ENCODE results near the gene CDIP1.

CDIP1 gene

DNA sequence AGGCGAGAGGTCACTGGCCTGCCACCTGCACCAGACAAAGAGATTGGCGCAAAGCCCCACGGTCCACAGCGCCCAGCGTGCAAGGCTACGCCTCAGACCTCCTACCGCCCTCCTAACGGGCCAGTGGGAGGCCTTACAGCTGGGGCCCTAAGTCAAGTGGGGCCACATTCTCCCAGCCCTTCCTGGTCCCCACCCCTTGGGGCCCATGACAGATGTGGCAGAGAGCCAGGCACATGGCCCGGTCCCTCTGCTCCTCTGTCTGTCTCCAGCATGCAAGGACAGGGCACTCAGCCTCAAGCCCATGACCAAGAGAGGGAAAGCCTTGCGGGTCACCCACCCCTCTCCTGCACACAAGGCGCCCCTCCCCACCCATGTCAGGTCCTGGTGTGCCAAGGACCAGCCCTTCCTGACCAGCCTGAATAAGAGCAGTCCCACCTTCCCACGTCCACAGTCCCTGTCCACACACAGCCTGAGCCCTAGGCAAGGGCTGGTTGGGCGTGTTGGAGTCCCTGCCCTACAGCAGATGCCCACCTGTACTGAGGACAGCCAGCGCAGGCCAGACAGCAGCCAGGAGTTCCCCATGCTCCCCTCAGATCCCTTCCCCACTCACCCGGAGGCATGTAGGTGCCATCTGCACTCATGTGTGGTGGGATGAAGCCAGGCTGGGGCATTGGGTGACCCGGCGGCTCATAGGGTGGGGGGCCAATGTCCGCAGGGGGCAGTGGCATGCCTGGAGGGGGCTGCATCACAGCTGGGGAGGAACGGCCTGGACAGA, 25.3 kb downstream of the CDIP1 start:
- no peak for DNase-seq (ENCODE audit: low read depth)

DNA sequence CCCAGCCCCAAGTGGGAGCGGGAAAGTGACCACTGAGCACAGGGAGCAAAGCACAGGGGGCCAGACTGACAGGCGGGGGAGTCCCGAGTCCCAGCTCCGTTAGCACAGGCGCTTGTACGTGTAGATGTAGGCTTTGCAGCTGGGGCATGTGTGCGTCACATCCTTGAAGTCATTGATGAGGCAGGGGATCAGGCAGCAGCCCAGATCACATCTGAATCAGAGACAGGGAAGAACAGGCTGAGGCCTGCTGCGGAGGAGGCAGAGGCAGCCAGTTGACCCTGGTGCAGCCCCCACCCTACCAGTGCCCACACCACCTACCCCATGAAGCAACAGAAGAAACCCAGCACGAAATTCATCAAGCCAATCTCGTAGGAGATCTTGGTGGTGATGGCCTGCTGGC, 26.1 kb downstream of the CDIP1 start:
- no peak for DNase-seq (ENCODE audit: low read depth)

DNA sequence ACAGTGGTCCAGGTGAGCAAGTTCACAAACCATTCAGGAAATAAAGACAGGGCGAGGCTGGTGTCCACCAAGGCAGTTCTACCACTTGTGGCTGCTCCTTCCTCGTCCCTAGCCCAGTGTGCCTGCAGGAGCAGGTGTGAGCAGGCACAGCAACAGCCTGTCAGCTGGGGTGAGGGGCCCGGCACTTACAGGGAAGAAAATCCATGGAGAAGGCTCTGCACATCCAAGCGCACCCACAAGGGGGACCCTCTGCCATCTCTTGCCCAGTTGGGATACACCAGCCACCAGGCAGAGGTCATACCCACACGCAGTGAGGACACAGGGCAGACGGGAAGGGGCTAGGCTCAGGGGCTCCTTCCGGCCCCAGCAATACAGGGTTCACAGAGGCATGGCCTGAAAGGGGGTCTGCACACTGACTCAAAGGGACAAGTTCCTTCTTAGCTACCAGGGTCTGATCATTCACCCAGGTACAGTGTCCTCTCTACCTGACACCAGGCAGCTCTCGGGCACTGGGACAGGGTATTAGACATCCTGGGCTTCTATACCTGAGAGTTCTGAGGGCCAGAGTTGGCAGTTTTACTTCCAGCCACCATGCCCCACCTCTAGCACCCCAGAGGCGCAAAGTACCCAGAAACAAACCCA, 27.0 kb downstream of the CDIP1 start:
- DNase-seq (ENCODE audit: low read depth): no peak

DNA sequence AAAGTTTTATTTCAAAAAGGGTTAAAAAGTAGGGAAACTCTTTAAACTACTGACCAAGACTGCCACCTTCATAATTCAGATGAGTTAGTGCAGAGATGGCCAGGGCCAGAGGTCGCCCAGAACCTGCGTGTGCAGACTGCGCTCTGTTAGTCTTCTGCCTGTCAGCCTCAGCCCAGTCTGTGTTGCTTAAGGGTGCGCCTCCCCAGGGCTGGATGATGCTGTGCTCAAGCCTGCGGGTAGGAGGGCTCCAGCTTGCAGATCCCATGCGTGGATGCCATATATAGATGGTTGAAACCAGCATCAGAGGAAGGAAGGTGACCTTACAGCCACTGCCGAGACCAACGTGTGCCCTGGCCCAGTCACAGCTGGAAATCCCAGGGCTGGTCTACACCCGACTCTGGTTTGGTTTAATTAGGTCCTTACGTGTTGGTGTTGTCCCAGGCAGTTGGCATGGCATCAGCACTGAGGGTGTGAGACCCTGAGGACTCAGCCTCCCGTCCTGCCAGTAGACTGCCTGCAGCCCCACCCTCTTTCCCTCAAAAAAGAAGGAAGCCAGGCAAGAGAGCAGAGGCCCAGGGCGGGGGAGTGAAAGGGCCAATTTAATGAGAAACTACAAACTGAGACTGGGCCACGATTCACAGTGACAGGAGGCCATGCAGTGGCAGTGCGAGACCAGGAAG, 27.7 kb downstream of the CDIP1 start:
- DNase-seq (ENCODE audit: low read depth): no peak

DNA sequence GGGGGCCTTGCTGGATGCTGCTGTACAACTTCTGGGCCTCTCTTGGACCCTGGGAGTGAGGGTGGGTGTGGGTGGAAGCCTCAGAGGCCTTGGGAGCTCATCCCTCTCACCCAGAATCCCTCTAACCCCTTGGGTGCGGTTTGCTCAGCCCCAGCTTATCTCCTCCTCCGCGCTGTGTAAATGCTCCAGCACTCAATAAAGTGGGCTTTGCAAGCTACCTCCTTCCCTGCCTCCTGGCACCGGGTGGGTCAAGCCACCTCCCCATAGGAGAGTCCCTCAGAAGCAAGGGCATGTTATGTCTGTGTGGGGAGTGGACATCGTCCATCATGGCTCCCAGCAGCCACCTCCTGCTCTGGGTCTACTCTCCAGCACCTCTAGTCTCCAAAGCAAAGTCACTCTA, 28.4 kb downstream of the CDIP1 start:
- no peak for DNase-seq (ENCODE audit: low read depth)

DNA sequence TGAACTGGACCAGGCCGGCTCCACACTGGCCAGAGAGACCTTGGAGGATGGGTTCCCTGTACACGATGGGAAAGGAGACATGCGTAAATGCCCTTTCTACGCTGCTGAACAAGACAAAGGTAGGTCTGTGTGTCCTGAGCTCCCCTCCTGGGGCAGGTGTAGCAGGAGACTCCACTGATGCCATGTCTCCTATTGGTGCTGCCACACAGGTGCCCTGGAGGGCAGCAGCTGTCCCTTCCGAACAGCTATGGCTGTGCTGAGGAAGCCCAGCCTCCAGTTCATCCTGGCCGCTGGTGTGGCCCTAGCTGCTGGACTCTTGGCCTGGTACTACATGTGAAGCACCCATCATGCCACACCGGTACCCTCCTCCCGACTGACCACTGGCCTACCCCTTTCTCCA, 29.2 kb downstream of the CDIP1 start:
- DNase-seq (ENCODE audit: low read depth): no peak

DNA sequence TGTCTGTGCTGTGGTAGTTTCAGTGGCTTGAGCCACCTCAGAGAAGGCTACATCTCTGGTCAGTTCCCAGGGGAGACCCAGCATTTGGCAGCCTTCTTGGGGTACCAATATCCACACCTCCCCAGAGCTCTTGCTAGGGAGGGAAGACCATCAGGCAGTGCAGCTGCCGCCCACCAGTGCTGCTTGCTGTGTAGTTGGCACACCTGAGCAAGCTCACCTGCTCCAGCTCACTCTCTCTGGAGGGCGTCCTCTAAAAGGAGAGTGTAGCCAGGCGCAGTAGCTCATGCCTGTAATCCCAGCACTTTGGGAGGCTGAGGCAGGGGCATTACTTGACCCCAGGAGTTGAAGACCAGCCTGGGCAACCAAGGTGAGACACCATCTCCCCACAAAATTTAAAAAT, 29.8 kb downstream of the CDIP1 start:
- DNase-seq (ENCODE audit: low read depth): no peak

DNA sequence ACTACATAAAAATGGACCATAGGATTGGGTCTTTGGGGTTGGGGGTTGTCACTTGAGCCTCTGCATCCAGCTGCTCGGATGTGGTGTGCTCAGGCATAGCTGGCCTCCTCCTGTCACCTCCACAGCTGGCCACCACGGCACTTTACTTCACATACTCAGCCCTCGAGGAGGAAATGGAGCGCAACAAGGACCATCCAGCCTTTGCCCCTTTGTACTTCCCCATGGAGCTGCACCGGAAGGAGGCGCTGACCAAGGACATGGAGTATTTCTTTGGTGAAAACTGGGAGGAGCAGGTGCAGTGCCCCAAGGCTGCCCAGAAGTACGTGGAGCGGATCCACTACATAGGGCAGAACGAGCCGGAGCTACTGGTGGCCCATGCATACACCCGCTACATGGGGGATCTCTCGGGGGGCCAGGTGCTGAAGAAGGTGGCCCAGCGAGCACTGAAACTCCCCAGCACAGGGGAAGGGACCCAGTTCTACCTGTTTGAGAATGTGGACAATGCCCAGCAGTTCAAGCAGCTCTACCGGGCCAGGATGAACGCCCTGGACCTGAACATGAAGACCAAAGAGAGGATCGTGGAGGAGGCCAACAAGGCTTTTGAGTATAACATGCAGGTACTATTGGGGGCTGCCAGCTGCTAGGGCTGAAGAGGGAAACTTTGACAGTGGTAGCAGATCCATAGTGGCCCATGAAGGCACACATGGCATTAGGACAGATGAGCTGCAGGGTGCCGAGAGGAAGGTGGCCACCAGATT, 30.8 kb downstream of the CDIP1 start:
- no peak for DNase-seq (ENCODE audit: low read depth)

DNA sequence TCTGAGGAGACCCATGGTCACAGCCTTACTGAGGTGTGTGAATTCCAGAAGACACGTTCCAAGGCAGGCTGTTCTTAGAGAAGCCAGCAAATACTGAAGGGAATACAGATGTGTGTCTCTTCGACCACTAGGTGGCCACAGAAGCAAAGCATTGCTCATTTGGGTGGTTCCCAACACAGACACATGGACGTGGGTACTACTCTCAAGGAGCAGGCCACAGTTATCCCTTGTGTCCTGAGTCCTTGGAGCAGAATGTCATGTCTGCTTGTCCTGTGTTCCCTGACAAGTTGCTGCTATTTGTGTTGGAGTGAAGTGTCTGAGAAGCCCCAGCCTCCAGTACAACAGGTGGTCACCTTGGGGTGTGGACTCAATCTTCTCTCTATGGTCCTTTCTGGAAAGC, 32.1 kb downstream of the CDIP1 start:
- no peak for DNase-seq (ENCODE audit: low read depth)

DNA sequence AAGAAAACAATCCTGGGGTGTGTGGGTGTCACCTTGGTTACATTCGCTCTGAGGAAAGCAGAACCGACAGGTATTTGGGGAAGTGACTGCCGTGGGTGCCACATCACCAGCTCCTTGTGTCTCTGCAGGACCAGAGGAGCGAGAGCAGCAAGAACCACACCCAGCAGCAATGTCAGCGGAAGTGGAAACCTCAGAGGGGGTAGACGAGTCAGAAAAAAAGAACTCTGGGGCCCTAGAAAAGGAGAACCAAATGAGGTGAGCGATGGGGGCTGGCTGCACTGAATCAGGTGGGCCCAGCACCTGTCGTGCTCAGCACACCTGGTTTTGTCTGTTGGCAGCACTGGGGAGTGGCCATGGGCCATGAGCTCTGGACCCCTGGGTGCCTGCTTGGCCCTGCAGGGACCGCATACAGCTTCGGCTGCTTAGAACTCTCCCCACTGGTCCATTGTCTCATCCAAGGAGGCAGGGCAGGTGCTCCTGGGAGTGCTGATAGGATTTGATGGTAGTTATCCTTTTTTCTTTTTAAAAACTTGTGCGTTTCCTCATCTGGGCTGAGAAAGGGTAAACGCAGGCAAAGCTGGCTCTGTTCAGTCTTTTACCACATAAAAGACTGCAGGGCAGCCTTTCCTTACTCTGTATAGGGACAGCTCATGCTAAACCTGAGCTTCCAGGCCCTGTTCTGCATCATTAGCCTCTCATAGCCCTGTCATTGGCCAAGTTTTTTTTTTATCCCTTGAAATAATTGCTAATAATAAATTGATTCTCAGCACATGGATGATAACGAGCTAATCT, 33.0 kb downstream of the CDIP1 start:
- DNase-seq (ENCODE audit: low read depth): no peak

DNA sequence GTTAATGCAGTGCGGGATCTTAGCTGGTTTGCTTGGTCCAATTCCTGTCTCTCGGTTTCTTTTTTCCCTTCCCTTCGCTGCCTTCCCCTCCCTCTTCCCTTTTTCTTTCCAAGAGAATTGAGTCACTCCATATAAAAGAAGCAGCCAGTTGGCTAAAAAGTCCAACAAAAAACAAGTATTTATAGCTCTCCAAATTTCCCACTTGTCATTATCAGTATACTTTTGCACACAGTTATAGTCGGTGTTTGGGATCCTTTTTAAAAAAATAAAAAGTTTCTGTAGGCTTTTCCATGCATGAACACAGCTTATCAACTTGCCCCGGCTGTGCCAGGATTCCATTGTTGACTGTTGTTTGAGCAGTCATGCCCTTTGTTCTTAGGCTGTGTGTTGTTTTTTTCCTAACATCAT, 37.5 kb downstream of the CDIP1 start:
- no peak for DNase-seq (ENCODE audit: low read depth)

DNA sequence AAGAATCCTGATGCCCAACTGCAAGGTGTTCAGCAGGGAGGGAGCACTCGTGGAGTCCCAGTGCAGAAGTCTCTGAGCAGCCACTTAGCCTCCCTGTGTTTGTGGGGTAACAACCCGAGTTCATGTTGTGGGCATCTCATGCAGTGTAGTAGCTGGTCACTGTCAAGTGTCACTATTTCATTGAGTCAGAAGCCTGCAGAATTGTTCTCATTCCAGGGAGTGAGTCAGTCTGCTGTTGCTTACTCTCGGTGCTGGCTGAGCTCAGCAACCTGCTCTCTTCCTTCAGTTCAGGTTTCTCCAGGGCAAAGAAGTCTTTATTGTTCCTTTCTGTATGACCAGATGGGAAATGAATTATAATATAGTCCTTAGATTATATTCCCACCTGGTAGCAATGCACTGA, 38.3 kb downstream of the CDIP1 start:
- peak; percentile 55 for DNase-seq (ENCODE audit: low read depth)

DNA sequence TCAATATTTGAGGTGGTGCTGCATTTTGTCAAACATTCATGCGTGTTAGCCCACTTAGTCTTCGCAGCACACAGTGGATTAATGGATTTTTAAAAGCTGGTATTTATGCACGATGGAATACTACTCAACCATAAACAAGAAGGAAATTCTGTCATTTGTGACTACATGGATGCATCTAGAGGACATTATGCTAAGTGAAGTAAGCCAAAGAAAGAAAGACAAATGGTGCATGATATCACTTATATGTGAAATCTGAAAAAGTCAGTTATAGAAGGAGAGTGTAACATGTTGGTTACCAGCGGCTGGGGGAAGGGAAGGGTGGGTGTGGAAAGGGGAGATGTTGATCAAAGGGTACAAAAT, 39.4 kb downstream of the CDIP1 start:
- DNase-seq (ENCODE audit: low read depth): no peak

DNA sequence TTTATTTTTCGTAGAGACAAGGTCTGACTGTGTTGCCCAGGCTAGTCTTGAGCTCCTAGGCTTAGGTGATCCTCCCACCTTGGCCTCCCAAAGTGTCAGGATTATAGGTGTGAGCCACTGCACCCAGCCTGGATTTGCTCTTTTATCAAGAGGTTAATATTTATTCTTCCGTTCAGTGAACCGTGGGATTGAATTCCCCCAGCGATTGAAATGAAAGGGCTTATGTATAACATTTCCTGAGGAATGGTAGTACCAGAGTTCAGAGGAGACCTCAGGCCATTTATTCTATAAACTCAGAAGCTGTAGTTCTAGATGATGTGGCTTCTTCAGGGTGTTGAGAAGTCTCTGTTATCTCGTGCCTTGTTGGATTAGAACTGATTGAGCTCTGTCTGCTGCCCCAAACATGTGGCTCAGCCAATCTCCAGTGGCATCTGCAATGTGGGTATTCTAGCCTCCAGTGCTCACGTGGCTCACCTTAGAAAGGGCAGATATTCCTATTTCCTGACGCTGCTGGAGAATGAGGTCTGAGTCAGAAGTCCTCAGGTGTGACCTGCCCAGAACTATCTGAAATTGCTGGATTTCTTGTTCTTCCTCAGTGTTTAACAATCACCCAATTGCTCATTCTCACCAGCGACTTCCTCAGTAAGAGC, 39.9 kb downstream of the CDIP1 start:
- DNase-seq (ENCODE audit: low read depth): no peak

DNA sequence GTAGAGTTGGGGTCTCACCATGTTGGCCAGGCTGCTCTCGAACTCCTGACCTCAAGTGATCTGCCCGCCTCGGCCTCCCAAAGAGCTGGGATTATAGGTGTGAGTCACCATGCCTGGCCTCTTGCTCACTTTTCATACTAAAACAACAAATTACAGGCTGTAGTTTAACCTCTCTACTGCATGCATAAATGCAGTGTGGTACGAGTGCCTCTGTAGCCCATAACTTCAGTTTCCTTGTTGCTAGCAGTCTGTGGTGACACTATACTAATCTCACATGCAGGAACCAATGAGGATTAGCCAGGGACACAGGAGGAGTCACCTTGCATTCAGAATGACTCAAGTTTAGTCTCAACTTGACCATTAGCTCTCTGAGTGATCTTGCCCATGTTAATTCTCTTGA, 42.3 kb downstream of the CDIP1 start:
- no peak for DNase-seq (ENCODE audit: low read depth)

DNA sequence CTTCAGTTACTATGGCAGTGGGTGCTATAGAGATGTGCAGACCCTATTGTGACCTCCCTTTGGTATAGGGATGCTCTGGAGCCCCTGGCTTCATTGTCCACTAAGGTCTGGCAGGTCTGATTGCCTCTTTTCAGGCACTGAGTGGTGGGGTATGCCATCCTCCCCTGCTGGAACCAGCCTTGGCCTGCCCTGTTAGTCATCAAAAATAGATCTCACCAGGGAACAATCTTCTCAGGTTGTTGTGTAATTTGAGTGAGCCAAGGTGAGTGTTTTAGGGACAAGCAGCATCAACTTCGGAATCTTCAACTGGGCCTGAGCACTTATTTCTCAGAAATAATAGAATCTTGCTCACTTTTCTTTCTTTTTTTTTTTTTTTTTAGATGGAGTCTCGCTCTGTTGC, 42.8 kb downstream of the CDIP1 start:
- DNase-seq (ENCODE audit: low read depth): no peak

DNA sequence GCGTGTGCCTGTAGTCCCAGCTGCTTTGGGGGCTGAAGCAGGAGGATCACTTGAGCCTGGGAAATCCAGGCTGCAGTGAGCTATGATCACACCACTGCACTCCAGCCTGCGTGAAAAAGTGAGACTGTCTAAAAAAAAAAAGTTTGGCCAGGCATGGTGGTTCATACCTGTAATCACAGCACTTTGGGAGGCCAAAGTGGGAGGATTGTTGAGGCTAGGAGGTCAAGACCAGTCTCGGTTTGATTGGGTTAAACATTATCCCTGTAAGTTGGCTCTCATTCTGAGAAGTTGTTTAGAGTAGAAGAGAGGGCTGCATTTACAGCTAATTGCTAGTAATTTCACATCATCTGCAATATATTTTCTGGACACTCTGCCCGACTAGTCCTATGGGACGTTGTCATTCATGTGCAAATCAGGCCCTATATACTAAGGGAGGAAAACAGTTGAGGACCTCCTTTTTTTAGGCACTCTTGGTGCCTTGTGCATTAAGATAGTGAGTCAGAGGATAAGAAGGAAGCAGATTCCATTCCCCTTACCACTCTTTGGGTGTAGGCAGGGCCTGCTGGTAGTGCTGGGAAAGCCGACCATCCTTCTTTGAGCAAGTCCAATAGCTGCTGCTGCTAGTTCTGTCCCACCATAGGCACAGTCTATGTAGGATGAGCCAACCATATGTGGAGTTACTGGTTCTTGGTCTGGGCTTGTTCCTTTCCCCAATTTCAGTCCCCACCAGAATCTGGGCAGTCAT, 43.7 kb downstream of the CDIP1 start:
- DNase-seq (ENCODE audit: low read depth): no peak

DNA sequence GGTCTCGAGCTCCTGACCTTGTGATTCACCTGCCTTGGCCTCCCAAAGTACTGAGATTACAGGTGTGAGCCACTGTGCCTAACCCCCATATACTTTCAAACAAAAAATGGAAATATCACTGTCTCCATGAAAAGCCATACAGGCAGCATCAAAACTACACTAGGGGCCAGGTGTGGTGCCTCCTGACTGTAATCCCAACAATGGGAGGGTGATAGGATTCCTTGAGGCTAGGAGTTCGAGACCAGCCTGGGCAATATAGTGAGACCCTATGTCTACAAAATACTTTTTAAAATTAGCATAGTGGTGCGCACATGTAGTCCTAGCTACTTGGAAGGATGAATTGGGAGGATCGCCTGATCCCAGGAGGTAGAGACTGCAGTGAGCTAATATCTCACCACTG, 46.7 kb downstream of the CDIP1 start:
- DNase-seq (ENCODE audit: low read depth): no peak

DNA sequence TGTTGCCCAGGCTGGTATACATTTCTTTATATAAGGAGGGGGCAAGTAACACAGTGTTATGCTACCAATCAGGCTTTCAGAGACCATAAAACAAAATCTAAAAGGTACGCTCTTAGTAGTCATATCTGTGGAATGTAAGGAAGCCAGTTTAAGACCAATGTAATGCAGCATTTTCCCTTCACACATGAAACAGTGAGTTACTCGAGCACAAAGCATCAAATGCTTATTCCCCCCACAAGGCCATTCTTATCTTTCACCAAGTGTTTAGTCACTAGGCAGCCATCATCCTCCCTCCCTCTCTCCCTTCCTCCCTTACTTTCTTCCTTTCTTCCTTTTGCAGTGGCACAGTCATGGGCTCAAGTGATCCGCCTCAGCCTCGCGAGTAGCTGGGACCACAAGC, 49.5 kb downstream of the CDIP1 start:
- peak; percentile 76 for DNase-seq (ENCODE audit: low read depth)

DNA sequence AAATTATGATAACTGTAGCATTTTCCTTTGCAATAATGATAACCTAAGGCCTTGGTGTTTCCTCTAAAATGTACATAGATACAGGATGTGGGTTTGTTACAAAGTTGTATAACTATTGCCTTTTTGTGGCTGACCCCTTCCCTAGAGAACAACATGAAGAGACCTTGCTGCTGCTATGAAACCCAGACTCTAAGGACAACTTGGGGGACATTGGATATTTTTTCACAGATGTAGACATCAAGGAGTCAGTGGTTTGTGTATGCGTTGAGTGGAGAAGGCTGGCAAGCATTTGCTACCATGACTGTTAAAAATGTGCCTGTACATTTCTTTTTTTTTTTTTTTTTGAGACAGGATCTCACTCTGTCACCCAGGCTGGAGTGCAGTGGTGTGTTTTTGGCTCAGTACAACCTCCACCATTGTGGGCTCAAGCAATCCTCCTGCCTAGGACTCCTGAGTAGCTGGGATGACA, 50.0 kb downstream of the CDIP1 start:
- no peak for DNase-seq (ENCODE audit: low read depth)

Data from HS-5 (cell line).